Lung microvascular endothelial cell (primary cell): ENCODE data around the gene POLR1G. TPM values are rescaled to one million over a fixed set of nuclear protein-coding genes. Genes with fewer than 3 reads are reported as not detected.
"Not testable (repeated sequence)": the region's sequence is repeated elsewhere in the genome, so short reads cannot be mapped to it uniquely, and the experiment has no call there.

Experiments
- DNase-seq, 2 donors: peaks; one replicate each; pipeline versions ENCODE4 v3.0.0 to v3.0.0-alpha.2; 2010; ENCODE audit warnings: low read depth in 2 of 2
- total RNA-seq: library from RNA; depleted of rRNA; stranded (reverse); fragments of >200 nt; gene quantifications from 2 replicates; pipeline ENCODE4 v1.2.1, GENCODE V29; 2014

The POLR1G gene
- total RNA-seq, 1 donor from 2014 or later: 11.3 TPM

DNA sequence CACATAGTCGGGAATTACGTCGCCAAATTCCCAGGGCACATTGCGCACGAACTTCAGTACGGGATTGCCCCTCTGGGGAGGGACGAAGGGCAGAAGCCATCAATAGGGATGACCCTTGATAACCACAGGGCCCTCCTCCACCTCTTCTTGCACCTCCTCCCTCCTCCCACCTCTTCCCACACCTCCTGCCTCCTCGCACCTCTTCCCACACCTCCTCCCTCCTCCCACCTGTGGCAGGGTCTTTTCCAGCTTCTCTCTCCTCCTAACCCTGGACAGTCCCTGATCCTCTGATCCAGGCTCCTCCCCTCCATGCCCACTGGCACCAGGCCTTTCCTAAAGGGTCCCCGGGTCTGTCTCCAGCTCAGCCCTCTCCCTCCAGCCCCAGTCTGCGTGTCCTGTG, 13.9 kb downstream of the POLR1G start:
- no peak for DNase-seq

GRCh38 chr19:45420871-45421270, 14.4 kb downstream of the POLR1G start:
- no peak for DNase-seq

DNA sequence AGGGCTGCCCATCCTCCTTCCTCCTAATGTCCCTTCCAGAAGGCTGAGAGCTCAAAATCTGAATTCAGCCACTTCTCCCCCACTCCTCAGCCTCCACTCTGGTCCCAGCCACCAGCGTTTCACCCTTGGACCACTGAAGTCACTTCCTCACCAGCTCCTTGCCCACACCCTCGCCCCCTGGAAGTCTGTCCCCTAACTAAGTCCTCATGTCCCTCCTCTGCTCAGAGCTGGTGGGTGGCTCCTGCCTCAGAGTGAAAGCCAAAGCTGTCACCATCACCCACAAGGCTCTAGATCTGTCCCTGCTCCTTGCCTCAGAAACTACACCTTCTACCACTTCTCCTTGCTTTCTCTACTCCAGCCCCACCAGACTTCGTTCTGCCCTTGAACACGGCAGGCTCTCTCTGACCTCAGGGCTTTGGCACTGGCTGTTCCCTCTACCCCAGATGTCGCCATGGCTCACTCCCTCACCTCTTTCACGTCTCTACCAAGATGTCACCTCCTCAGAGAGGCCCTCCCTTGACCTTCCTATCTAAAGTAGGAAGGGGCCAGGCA, 15.6 kb downstream of the POLR1G start:
- DNase-seq: no peak

GRCh38 chr19:45423033-45423588, 16.7 kb downstream of the POLR1G start:
- no peak for DNase-seq

DNA sequence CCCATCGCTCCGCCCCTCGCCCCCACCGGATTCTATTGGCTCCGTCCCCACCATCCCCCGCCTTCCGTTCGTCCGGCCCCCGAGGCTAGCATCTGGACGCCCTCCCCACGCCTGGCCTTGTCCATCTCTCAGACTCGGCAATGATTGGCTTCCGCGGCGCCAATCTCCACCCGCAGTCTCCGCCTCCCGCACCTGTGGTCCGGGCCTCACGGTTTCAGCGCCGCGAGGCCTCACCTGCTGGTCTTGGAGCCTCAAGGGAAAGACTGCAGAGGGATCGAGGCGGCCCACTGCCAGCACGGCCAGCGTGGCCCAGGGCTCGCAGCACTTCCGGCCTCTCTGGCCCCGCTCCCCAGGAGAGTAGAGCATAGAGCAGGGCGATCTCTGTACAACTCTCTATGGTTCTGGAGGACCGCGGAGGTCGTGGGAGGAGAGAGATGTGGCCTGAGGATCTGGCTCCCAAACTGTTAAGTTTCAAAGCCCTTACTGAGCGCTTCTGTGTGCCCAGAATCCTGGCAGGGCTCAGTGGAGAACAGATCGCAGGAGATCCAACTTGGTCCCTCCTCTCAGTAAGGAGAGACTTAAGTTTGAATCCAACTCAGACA, 17.2 kb downstream of the POLR1G start, which contains the start of gene ERCC1:
Gene ERCC1 (minus strand): TSS at position 329 of the 602 bp plus-strand sequence. CDS start 543 bp downstream, outside the sequence.
- DNase-seq: peak; percentile 95 to 97

- peak; percentile 97 to 98 for DNase-seq
Measured at GRCh38 chr19:45424191-45425058, 18.0 kb downstream of the POLR1G start.

DNA sequence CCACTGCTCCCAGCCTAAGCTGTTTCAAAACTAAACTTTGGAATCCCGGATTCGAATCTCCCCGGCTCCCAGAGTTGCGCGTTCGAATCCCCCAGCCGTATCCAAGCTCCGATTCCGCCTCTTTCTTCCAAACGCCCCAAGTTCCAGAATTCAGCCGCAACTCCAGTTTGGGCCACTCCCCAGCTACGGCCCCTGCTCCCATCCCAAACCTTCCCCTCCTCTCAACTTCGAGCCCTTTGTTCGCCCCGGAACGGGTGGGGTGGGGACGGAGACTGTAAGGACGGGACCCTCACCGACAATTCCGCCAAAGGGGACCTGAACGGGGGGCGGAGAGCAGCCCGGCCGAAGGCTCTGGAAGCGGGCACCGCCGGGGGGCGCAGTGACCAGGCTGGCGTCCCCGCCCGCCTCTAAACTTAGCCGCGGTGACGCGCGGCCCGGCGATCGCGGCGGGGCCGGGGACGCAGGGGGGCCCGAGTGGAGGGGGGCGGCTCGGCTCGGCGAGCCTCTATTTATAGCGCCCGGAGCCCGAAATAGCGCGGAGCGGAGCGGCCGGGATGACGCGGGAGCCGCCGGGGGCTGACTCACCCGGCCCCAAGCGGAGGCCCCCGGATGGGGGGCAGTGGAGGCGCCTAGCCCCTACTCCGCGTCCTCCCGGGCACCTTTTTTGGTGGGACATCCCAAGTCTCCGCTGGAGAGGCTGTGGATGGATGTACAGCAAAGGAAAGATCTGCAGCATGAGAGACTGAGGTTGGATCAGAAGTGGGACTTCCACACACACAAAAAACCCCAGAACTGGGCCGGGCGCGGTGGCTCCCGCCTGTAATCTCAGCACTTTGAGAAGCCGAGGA, 22.2 kb downstream of the POLR1G start:
- peak; percentile 55 to 61 for DNase-seq

DNA sequence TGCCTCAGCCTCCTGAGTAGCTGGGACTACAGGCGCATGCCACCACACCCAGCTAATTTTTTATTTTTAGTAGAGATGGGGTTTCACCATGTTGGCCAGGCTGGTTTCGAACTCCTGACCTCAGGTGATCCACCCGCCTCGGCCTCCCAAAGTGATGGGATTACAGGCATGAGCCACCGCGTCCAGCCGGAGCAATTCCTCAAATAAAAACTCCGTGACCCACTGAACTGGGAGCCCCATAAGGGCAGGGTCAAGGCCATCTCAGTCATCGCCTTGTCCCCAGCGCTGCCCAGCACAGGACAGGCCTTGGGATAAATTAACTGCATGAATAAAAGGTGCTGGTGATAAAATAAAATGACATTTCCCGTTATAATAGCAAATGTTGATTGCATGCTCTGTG, 23.5 kb downstream of the POLR1G start:
- not testable (repeated sequence) for DNase-seq

DNA sequence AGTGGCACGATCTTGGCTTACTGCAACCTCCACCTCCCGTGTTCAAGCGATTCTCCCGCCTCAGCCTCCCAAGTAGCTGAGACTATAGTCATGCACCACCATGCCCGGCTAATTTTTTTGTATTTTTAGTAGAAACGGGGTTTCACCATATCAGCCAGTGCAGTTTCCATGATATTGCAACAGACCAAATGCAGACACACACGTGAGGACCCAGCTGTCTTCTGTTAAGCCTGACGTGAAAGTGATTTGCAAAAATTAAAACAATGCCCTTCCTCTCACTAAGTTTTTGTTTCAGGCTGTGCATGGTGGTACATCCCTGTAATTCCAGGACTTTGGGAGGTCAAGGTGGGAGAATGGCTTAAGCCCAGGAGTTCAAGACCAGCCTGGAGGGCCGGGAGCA, 24.6 kb downstream of the POLR1G start:
- DNase-seq: not testable (repeated sequence)

DNA sequence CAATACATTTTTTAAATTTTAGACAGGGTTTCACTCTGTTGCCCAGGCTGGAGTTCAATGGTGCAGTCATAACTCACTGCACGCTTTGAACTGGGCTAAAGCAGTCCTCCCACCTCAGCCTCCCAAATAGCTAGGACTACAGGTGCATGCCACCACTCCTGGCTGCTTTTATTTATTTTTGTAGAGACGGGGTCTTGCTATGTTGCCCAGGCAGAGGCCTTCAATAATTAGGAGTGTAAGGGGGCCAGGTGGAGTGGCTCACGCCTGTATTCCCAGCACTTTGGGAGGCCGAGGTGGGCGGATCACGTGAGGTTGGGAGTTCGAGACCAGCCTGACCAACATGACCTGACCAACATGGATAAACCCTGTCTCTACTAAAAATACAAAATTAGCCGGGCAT, 26.1 kb downstream of the POLR1G start:
- not testable (repeated sequence) for DNase-seq

DNA sequence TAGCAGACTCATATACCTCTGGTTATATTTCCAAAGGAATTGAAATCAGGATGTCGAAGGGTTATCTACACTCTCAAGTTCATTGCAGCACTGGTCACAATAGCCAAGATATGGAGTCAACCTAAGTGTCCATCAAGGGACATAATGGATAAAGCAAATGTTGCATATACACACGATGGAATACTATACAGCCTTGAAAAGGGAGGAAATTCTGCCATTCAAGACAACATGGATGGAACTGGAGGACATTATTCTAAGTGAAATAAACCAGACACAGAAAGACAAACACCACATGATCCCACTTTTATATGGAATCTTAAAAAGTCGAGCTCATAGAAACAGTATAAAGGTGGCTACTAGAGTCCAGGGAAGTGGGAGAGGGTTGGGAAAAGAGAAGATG, 30.9 kb downstream of the POLR1G start:
- no peak for DNase-seq

DNA sequence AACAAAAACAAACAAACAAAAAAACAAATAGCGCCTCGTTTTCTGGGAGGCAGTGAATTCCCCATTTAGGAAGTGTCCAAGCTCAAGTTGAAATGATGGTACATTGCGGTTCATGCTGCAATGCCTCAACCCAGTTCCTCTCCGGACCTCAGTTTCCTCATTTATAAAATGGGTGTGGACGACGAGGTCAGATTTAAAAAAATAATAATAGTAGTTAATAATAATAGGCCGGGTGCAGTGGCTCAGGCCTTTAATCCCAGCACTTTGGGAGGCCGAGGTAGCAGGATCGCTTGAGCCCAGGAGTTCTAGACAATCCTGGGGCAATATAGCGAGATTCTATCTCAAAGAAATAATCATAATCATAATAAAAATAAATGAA, 32.7 kb downstream of the POLR1G start:
- no peak for DNase-seq

GRCh38 chr19:45439569-45440258, 33.3 kb downstream of the POLR1G start:
- peak; percentile 73 to 78 for DNase-seq

GRCh38 chr19:45440259-45440638, 33.8 kb downstream of the POLR1G start:
- DNase-seq: no peak

GRCh38 chr19:45440873-45441654, 34.6 kb downstream of the POLR1G start:
- peak in 1 of 2 donors; percentile 15 for DNase-seq

GRCh38 chr19:45442408-45442777, 35.9 kb downstream of the POLR1G start:
- DNase-seq: no peak

- DNase-seq: peak in 1 of 2 donors; percentile 51
Measured at GRCh38 chr19:45442778-45443461, 36.5 kb downstream of the POLR1G start.

DNA sequence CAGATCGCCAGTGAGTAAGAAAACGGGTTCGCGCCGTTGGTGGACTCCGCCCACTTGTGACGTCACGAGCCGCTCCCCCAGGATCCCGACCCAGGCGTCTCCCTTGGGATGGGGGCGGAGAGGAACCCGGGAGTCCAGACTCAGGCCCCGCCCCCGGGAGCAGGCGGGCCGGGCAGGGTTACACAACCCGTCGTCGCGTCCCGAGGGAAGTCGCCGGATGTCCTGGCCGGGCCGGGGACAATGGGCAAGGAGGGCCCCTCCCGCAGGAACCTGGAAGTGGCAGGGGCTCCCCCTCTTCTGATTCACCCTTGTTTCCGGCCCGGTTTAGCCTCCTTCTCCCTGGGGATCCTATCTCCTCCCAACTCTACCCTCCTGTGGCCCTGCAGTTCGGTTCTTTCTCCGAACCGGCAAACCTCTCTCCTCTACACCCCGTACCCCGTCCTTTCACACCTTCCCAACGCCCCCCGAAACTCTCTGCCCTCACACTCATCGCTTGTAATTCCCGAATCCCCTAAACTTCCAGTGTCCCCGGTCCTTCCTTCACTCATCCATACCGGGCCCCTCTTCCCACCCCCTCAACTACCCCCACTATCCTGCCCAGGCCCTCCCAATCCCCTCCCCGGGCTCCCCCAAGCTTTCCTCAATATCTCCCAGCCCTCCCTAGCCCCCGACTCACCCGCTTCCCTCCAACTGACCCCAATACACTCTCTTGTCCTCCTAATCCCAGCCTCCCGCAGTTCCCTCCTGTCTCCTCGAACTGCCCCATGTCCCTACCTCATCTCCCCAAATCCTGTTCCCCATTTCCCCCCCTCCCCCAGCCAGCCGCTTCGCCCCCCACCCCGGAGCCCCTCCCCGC, 37.2 kb downstream of the POLR1G start:
- DNase-seq: peak; percentile 93 to 96
